GM12878 (cell line): Measurements from ENCODE around the gene PRM3. TPM values are rescaled to one million over a fixed set of nuclear protein-coding genes. Genes with fewer than 3 reads are reported as not detected.

Experiments
- CEBPZ ChIP-seq: fragments of 150-350 bp; IDR thresholded peaks from 2 replicates; pipeline ENCODE4 v1.6.1; 2016; ENCODE audit warnings: low read depth, low read length
- CUX1 ChIP-seq: IDR thresholded peaks from 2 replicates; pipeline ENCODE4 v1.6.1; 2012; ENCODE audit warnings: improper control_type of control experiment, low read depth, low read length; ENCODE audit not compliant: insufficient replicate concordance
- SUPT20H ChIP-seq: IDR thresholded peaks from 2 replicates; pipeline ENCODE4 v1.6.1; 2011; ENCODE audit warnings: low read depth, mild to moderate bottlenecking, low read length, moderate library complexity, borderline replicate concordance; ENCODE audit not compliant: control insufficient read depth
- ZNF217 ChIP-seq: fragments of 450-650 bp; IDR thresholded peaks from 2 replicates; pipeline ENCODE4 v1.6.1; 2017; ENCODE audit warnings: antibody characterized with exemption, mild to moderate bottlenecking
- polyA plus RNA-seq, 11 experiments: library from polyadenylated mRNA; depleted of rRNA in 4 of 11; unstranded in 6 of 11; stranded (reverse) in 5 of 11; fragments of >200 nt; fragmentation: Nextera tagmentation in 4 of 11; fragmentation: Illumina TruSeq in 1 of 11; extraction: Ambion mirVana in 4 of 11; extraction: Trizol in 1 of 11; gene quantifications; 1 replicate in 1 of 11; 2 replicates in 10 of 11; pipeline versions ENCODE4 v1.2.1 to v1.2.3, GENCODE V29; 2011 to 2016; ENCODE audit warnings: inconsistent platforms in 2 of 11, missing spikeins in 2 of 11, low read depth in 1 of 11
- total RNA-seq, 4 experiments: library from RNA; depleted of rRNA in 3 of 4; stranded (reverse); fragments of >200 nt in 3 of 4; fragmentation: Illumina TruSeq in 1 of 4; extraction: Trizol in 1 of 4; gene quantifications; 2 replicates each; pipeline versions ENCODE4 v1.2.1 to v1.2.3, GENCODE V29; 2013 to 2021

PRM3 gene
- total and polyA plus RNA-seq, 10 of the 15 experiments (the other 5 are each of a cell fraction or from before 2014, with no cell fraction given), result not detected

- TF ChIP-seq CUX1 (no peak), SUPT20H (no peak), ZNF217 (no peak), CEBPZ (no peak)
Measured at GRCh38 chr16:11276143-11276895, 2.9 kb upstream of the PRM3 start, which contains the start of gene PRM2 (continued).
